Umbilical cord (tissue), 2 donors: Measurements from ENCODE around the gene OR51L1. TPM values are rescaled to one million over a fixed set of nuclear protein-coding genes. Genes with fewer than 3 reads are reported as not detected.
"Not testable (repeated sequence)": the region's sequence is repeated elsewhere in the genome, so short reads cannot be mapped to it uniquely, and the experiment has no call there.

ENCODE experiments used
- DNase-seq: peaks from one replicate; pipeline ENCODE4 v3.0.0-alpha.2; 2015; ENCODE audit warnings: low spot score
- total RNA-seq: library from RNA; depleted of rRNA; stranded (reverse); fragments of >200 nt; gene quantifications from one replicate; pipeline ENCODE4 v1.2.3, GENCODE V29; 2014; ENCODE audit warnings: low replicate concordance; ENCODE audit not compliant: insufficient read depth

The OR51L1 gene, protein sequence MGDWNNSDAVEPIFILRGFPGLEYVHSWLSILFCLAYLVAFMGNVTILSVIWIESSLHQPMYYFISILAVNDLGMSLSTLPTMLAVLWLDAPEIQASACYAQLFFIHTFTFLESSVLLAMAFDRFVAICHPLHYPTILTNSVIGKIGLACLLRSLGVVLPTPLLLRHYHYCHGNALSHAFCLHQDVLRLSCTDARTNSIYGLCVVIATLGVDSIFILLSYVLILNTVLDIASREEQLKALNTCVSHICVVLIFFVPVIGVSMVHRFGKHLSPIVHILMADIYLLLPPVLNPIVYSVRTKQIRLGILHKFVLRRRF
- 5.5 TPM for total RNA-seq

DNA sequence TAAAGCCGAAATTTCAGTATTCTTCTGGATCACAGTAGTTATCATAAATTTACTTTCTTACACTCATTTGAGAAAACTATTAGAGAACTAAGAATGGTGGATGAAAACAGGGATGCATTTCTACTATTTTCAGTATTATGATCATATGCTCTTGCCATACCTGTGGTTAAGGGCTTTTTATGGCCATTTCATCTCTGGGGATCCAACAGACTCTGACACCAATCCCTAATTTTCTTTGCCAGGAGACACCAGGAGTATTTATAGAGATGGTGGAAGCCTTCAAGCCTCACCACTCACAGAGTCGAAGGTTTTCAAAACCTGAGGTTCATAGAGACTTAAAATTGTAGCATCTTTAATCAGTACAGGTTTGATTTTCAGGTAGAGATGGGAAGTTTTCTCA is at the start of gene OR51L1:
Gene OR51L1, plus strand, starts transcription at position 301 of the 400 bp plus-strand sequence. CDS start 4,132 bp downstream, outside the sequence.
- DNase-seq = no peak

DNA sequence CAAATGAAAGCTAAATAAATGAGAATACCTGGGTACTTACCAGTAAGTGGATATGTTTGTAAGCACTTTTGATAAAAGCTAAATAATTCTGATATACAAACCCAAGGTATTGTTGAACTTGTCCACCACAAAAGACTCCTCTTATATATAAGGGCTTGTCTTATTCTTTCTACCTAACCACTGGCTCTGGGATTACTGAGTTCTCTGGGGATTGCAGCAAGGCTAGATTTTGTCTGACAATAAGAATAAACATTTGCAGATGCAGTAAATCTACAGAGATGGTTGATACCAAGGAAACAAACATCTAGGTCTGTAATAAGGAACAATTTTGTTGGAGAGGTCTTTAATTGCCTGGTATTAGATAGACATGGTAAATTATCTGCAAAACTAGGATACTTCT is 47.1 kb upstream of the OR51L1 start, which contains the start of gene OR51A4:
Gene OR51A4, minus strand, starts transcription at position 101 of the 400 bp plus-strand sequence. CDS start 505 bp downstream, outside the sequence.
- no peak for DNase-seq

DNA sequence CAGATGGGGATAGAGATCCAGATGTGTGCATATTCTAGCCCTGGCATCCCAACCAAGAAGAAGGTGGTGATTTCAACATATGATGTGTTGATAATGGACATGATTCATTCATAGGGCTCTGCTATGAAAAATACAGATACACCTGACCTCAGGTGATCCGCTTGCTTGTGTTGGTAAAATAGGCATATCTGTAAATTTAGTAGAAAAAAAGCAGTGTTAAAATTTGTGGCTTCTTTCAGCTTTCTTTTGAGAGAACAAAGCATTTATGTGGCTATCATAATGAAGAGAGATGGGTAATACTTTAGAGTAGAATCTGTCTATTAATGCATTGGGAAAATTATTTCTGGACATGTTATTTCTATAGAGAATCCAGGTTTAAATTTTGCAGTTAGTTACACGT is 39.0 kb upstream of the OR51L1 start, which contains the start of gene OR51A2:
Gene OR51A2, minus strand, starts transcription at position 101 of the 400 bp plus-strand sequence. Its CDS starts 0 bp downstream, at position 101.
- DNase-seq = not testable (repeated sequence)

DNA sequence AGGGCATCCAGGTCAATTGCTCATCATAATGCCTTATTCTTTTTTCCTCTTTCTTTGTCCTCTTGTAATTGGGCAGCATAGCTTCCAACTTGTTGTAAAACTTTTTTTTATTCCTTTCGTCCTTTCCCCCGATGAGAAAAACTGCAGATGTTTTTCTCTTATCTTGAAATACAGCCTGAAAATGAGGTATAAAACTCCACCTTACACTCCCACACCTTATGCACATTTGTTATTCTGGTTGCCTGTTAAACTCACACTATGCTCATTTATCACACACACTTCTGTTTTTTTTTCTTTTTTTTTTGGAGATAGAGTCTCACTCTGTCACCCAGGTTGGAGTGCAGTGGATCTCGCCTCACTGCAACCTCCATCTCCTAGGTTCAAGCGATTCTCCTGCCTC is 37.3 kb upstream of the OR51L1 start:
- no peak for DNase-seq

DNA sequence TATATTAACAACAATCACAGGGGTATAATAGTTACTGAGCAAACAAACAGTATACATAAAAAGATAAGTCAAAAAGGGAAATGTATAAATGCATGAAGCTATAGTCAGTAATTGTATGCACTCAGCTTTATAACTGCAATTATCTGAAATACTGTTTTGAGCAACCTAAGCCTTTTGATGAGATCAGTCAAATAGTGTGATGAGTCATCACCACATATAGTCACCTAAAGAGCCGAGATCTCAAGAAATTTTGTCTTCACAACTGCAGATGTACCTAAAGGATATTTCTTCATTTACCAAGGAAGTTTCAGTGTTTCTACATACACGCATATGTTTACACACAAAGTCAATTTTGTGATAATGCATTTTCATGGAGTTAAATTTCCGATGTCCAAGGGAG is 33.8 kb upstream of the OR51L1 start:
- no peak for DNase-seq

DNA sequence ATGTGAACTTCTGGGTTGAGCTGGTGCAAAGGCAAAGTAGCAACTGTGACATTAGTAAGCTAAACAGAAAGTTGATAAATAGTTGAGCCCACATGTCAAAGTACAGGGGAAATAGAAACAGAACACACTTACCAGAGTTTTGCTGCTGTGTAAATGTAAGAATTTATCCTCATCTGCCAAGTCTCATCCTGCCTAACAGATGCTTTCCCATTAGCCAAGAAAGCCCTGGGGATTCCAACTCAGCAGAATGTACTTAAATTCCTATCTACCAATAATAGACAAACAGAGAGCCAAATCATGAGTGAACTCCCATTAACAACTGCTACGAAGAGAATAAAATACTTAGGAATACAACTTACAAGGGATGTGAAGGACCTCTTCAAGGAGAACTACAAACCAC is 31.8 kb upstream of the OR51L1 start:
- peak; percentile 60 for DNase-seq

DNA sequence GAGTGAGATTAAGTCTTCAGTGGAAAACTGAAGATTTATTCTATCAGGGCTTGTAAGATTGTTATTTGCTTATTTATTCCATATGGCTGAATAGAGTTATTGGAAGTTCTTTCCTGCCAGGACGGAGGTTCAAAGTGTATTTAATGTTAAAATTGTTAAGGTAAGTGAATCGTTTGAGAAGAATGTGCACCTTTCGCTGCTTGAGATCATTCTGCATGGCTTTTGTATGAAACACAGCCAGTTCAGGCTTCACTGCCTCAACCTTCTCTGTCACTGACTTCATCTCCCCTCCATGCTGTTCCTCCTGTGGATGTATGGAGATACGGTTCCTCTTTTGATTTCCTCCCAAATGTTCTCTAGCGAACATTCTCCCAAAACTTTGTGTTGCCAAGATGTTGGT is 19.2 kb upstream of the OR51L1 start:
- DNase-seq = no peak

DNA sequence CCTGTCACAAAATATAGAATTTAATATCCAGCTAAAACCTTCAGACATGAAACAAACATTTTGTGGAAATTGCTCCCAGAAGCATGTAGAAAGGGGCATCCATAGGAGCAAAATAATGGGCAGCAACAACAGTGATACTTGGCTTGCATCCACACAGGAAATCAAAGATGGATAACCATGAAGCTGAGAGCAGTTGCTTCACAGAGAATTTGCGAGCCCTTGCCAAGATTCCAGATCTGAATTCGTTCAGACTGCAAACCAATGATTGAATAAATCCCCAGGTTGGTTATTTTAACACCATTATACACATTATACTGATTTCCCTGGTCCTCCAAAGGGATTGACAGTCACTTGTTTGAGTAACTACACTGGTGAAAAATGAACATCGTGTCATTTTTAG is 15.6 kb upstream of the OR51L1 start:
- DNase-seq = no peak

DNA sequence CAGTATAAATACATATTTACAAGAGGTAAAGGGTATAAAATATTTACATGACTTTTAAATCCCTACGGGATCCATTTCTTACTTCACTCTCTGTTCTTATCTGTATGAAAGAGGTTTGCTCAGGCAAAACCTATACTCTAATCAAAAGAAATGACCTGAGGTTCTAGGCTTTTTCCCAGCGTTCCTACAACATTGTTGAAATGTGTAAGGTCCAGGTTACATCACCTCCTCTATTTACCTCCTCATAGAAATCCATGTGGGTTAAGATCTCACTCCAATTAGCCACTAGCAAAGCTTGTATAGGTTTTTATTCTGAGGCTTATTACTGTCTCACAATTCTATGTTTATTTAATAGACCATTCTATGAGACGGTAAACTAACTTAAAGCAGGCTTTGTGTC is 12.0 kb upstream of the OR51L1 start:
- no peak for DNase-seq

DNA sequence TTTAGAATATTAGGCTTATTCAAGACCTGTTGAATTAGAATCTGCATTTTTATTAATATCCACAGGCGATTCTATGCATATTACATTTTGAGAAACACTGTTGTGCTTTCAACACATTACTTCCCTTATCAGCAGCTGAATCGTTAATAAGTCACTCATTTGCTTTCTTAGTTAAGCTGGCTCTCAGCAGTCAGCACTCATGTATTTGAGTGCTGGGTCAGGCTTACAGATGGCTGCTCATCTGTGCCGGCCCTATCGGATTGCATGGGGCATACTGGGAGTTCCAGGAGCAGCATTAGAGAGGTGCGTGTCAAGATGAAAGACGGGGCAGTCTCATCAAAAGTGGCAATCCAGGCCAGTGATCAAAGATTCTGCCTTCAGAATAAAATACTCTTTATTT is 10.8 kb upstream of the OR51L1 start:
- DNase-seq = no peak

DNA sequence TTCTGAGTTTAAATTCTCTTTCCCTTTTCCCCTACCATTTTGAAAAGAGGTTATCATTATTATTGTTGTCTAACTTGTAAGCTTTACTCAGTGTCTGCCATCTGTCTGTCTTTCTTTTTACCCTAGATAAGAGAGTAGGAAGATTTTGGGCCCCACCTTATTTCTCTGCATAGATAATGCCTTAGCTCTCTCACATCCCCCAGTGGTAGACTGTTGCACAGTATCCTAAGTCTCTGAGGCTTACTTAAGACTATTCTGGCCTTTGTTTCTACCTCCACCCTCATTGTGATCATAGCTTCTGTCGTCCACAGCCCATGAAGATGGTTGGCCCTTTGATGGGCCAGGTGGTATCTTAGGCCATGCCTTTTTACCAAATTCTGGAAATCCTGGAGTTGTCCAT is 3.6 kb upstream of the OR51L1 start:
- DNase-seq = peak; percentile 12

DNA sequence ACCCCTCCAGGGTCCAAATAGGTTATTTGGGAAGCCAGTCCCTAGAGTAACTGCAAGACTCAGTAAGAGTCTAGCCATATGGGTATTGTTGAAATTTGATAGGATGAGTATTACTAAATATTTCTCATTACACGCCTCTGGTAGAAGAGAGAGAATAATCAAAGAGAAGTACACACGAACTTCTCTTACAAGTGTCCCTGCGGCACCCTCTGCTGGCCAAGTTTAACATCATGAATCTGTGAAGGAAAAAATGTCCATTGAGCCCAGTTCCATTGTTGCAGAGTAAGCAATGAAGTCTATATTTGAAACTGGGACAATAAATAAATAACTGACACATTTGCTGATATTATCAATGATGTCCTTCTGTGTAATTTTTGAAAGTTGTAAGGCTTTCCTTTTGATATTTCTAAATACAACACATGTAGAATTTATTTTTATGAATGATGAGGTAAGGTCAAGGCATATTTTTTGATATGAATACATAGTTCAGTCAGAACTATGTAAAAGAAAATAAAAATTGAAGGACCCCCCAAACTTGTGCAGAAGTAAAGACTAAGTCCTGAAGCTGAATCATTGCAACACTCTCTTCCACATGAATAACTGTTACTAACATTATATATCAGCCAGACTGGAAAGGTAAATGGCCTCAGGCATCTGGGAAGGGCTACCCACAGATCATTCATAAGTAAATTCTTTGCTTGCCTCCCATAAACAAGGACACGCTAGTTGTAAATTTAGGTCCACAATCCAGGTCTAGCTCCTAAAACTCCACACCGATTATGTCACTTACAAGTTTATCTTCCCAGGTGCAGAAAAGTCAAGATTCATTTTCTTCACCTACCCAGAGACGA is 10.0 kb downstream of the OR51L1 start:
- DNase-seq = peak; percentile 81

DNA sequence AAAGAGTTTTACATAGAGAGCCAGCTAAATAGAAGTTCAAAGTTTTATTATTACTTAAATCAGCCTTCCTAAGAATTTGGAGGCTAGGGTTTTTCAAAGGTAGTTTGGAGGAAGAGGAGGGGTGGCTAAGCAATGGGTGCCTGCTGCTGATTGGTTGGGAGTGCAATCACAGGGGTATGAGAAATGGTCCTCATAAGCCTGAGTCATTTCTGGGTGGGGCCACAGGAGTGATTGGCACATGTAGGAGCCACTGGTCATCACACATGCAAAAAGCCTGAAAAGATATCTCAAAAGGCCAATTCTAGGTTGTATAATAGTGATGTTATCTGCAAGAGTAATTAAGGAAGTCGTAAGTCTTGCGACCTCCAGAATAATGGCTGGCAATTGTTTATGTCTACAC is 12.9 kb downstream of the OR51L1 start:
- no peak for DNase-seq

DNA sequence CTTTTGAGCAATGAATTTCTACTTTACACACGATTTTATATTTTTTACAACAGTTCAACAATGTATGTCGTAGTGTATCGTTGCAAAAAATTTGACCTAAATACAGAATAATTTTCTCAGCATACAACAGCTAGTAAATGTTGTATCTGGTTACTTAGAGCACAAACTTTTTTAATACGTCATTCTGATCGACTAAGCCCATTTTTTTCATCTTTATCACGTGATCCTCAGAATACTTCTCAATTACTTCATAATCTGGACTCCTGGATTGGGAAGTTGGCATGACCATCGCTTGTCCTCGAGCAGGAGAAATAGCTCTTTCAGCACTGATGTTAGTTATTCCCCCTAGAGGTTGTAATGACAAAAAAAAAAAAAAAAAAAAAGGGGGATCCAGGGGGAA is 16.6 kb downstream of the OR51L1 start:
- DNase-seq = no peak

DNA sequence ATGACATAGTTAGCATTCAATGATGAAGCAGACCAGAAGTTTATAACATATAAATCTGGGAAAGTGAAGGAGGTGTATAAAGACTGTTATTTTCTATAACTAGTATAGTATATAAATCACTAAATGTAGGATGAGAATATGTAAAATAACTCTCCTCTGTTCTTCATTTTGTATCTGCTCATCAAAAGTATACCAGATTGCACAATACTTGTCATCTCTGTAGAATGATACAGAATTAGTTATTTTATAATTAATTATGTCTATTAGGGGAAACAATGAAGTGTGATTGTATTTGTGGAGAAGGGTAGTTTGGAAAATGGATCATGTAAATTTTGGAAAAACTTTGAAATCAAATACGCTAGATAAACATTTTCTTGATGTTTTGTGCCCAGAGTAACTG is 18.4 kb downstream of the OR51L1 start:
- no peak for DNase-seq

DNA sequence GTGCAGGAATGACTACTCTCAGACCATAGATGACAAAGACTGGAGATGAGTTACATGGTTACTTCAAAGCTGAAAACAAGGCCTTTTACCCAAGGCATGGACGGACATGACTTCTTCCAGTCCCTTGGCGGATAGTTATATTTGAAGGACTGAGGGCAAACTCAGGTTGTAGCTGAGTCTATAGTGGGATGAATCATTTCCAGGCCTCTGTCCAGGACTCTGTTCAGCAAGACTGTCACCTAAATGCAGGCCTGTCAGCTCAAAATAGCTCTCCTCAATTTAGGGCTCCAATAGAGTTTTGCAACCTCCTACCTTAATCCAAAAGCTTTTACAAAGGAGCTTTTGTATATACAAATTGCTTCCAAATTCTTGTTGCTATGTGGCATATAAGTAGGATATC is 27.3 kb downstream of the OR51L1 start:
- DNase-seq = no peak

DNA sequence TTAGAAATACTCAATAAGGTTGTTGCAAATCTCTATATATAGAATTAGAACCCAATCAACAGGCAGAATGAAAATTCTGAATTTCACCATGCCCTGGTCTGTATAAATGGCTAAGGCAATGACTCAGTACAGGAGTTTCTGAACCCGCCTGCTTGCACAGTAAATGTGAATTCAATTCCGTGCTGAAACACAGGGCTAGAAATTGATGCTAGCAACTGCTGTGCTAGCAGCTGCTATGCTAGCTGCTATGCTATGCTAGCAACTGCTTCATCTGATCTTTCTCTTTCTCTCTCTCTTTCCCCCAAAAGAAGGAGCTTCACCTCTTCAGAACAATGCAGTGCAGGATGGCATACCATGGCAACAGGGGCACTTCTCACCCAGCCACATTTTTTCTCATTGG is 42.0 kb downstream of the OR51L1 start:
- DNase-seq = no peak

DNA sequence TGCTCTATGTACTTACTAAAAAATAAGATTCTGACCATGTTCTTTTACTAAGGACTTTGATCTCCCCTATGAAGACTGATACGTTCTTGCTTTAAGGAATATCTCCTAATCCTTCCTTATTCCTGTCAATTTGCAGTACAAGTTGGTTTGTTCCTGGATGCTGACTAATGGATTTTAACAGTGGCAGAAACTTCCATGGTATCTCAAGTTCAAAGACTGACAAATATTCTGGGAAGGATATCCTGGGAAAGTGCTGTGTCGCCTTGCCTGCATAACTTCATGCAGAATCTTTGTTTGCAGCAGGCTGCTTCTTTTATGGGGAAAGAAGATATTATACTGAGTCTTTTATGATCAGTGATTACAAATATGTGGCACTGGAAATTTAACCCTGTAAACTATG is 43.3 kb downstream of the OR51L1 start:
- DNase-seq = no peak

DNA sequence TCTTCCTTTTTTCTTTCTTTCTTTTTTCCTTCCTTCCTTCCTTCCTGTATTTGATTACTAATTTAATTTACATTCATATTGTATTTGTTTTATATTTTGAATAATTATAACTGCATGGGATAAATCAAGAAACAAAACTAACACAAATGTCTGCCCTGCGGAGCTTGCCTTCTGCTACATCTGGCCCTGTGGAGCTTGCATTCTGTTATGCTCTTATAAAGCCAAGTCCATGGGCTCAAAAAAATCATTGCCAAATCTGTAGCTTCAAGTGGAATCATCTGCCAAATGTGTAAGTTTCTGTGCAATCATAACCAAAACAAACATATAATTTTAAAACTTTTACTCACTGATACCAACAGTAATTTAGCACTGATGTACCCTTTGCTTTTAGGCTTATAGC is 43.7 kb downstream of the OR51L1 start:
- no peak for DNase-seq

DNA sequence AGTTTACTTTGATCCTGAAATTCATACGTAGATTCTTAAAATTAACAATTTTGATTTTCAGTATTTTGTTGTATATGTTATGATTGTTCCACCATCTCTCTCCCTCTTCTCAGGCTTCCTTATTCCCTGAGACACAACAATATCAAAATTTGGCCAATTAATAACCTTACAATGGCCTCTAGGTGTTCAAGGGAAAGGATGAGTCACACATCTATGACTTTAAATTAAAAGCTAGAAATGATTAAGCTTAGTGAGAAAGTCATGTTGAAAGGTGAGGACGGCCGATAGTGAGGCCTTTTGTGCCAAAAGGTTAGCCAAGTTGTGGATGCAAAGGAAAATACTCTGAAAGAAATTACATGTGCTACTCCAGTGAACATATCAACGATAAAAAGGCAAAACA is 46.2 kb downstream of the OR51L1 start:
- DNase-seq = no peak

DNA sequence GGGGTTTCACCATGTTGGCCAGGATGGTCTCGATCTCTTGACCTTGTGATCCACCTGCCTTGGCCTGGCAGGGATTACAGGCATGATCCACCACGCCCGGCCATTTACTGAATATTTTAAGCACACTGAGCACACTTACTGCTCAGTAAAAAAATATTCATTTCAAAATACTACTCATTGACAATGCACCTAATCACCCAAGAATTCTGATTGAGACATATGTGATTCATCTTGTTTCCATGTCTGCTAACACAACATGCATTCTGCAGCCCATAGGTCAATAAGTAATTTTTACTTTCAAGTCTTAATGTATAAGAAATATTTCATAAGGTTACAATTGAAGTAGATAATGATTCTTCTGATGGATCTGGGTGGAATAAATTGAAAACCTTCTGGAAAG is 47.4 kb downstream of the OR51L1 start:
- no peak for DNase-seq

DNA sequence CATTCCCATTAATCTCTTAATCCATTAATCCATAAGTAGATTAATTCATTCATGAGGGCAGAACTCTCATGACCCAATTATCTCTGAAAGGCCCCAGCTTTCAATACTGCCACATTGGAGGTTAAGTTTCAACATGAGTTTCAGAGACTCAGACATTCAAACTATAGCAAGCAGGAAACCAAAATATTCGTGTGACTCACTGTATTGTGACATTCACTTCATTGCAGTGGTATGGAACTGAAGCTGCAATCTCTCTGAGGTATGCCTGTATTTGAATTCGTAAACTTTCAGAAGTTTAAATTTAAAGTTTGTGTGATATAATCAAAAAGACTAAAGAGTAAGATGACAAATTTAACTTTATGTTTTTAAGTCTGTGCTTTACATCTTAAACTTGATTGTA is 48.7 kb downstream of the OR51L1 start:
- DNase-seq = peak; percentile 19

DNA sequence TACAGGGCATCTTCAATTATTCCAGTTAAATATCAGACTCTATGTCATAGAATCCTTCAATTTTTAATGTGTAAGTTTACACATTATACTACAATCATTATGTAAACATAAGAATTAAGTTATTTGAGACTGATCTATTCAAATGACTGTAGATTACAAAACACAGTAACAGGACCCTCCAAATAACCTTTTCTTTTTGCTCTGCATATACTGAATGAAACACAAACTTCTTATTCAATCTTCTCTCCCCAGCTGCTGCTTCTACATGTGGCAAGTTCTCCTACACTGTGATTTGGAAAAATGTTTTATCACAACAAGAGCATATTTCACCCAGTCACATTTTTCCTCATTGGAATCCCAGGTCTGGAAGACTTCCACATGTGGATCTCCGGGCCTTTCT is 51.6 kb downstream of the OR51L1 start, which contains the start of gene OR52J3:
Gene OR52J3, plus strand, starts transcription at position 301 of the 400 bp plus-strand sequence. Its CDS starts 0 bp downstream, at position 301.
- DNase-seq = no peak
